Endodermal cell (in vitro differentiated cells): ENCODE measurements around the gene CLIP2. TPM values are rescaled to one million over a fixed set of nuclear protein-coding genes. Genes with fewer than 3 reads are reported as not detected.
"Not testable (repeated sequence)": the region's sequence is repeated elsewhere in the genome, so short reads cannot be mapped to it uniquely, and the experiment has no call there.

ENCODE experiments used
- DNase-seq: peaks from one replicate; pipeline ENCODE4 v3.0.0-alpha.2; 2017
- H3K27ac ChIP-seq: 2 replicates; pipeline ENCODE4 v1.5.1; 2013; ENCODE audit warnings: mild to moderate bottlenecking, low read depth, low read length, moderate library complexity
- H3K27me3 ChIP-seq: 2 replicates; pipeline ENCODE4 v1.6.1; 2013; ENCODE audit warnings: mild to moderate bottlenecking, low read length, moderate library complexity; ENCODE audit not compliant: insufficient read depth, control insufficient read depth, poor library complexity, severe bottlenecking
- H3K36me3 ChIP-seq: 2 replicates; pipeline ENCODE4 v1.7.0; 2013; ENCODE audit warnings: mild to moderate bottlenecking, low read length, moderate library complexity; ENCODE audit not compliant: control insufficient read depth, insufficient read depth
- H3K4me1 ChIP-seq: one replicate; pipeline ENCODE4 v1.7.0; 2013; ENCODE audit warnings: low read length; ENCODE audit not compliant: control insufficient read depth, insufficient read depth
- H3K4me3 ChIP-seq: 2 replicates; pipeline ENCODE4 v1.5.1; 2013; ENCODE audit warnings: mild to moderate bottlenecking, low read length, moderate library complexity
- H3K9ac ChIP-seq: 2 replicates; pipeline ENCODE4 v1.6.1; 2013; ENCODE audit warnings: mild to moderate bottlenecking, low read length, moderate library complexity; ENCODE audit not compliant: poor library complexity, severe bottlenecking; ENCODE audit errors: extremely low read depth
- H3K9me3 ChIP-seq: 2 replicates; pipeline ENCODE4 v1.6.1; 2013; ENCODE audit warnings: mild to moderate bottlenecking, low read length, moderate library complexity; ENCODE audit not compliant: control insufficient read depth
- H3K27ac Mint-ChIP-seq: 2 replicates; pipeline ENCODE4 v1.8.0; 2020; ENCODE audit warnings: mixed read lengths
- H3K27me3 Mint-ChIP-seq: 2 replicates; pipeline ENCODE4 v1.8.0; 2021; ENCODE audit warnings: mild to moderate bottlenecking, mixed read lengths; ENCODE audit not compliant: insufficient read depth
- H3K36me3 Mint-ChIP-seq: 2 replicates; pipeline ENCODE4 v1.8.0; 2020; ENCODE audit warnings: low read depth, mixed read lengths
- H3K4me1 Mint-ChIP-seq: 2 replicates; pipeline ENCODE4 v1.8.0; 2020; ENCODE audit warnings: mixed read lengths
- H3K4me3 Mint-ChIP-seq: 2 replicates; pipeline ENCODE4 v1.8.0; 2020; ENCODE audit warnings: mild to moderate bottlenecking, moderate library complexity, mixed read lengths
- H3K9me3 Mint-ChIP-seq: 2 replicates; pipeline ENCODE4 v1.8.0; 2020; ENCODE audit warnings: mild to moderate bottlenecking, mixed read lengths
- CTCF ChIP-seq: fragments of 200-600 bp; sonication (generic); conservative IDR thresholded peaks from 2 replicates; pipeline ENCODE4 v1.5.0; 2021; ENCODE audit warnings: antibody characterized with exemption, mild to moderate bottlenecking
- WGBS, 2 experiments: methylation state at CpG; one replicate each; pipeline versions ENCODE4 v1.1.5 to v1.1.7; 2013; ENCODE audit warnings: missing lambda C conversion rate in 2 of 2, mixed read lengths in 1 of 2; ENCODE audit not compliant: insufficient coverage in 1 of 2, insufficient read length in 1 of 2; 5-methylcytosine and 5-hydroxymethylcytosine counted together
- total RNA-seq, 2 donors: library from RNA; stranded (reverse); fragmentation: NEBNext Ultra II Directional in 1 of 2; extraction: Animal tissue kit (Norgen Biotek cat#: 25700) in 1 of 2; gene quantifications; 2 replicates in 1 of 2; 3 replicates in 1 of 2; pipeline ENCODE4 v1.2.1, GENCODE V29; 2021

The CLIP2 gene
- total RNA-seq, 2 donors from 2014 or later, result 44.3 to 57.2 TPM

- H3K27me3 ChIP-seq, result no peaks in the 10 kb centered on the region
- Mint-ChIP-seq H3K4me1 (no peaks in the 10 kb centered on the region), H3K27ac (no peak overlapping the region), H3K9me3 (no peaks in the 10 kb centered on the region), H3K27me3 (no peaks in the 10 kb centered on the region), H3K36me3 (peaks cover 5% of the 10 kb centered on the region), H3K4me3 (no peak overlapping the region)
- WGBS, 2 experiments, result 86 to 96% methylated on average over 2 of the region's 2 CpGs
- no peak overlapping the region for H3K4me3 ChIP-seq
- no peaks in the 10 kb centered on the region for H3K9me3 ChIP-seq
- no peaks in the 10 kb centered on the region for H3K4me1 ChIP-seq
- no peak for TF ChIP-seq CTCF
- no peak overlapping the region for H3K9ac ChIP-seq
- DNase-seq, result peak; percentile 31
- no peak overlapping the region for H3K27ac ChIP-seq
- H3K36me3 ChIP-seq, result no peaks in the 10 kb centered on the region
These were observed 121.6 kb downstream of the CLIP2 start for GRCh38 chr7:74410772-74411171.

GRCh38 chr7:74411571-74411970, 122.4 kb downstream of the CLIP2 start:
- not testable (repeated sequence) for H3K9me3 ChIP-seq, H3K36me3 Mint-ChIP-seq, H3K36me3 ChIP-seq, H3K27me3 ChIP-seq, H3K27ac Mint-ChIP-seq, H3K9ac ChIP-seq, H3K4me3 Mint-ChIP-seq, H3K4me1 Mint-ChIP-seq, H3K4me3 ChIP-seq, H3K9me3 Mint-ChIP-seq, H3K27me3 Mint-ChIP-seq, H3K4me1 ChIP-seq, H3K27ac ChIP-seq
- peak; percentile 20 for DNase-seq
- 92 to 94% methylated on average over 4 to 5 of the region's 5 CpGs for WGBS, 2 experiments

GRCh38 chr7:74412056-74412455, 122.8 kb downstream of the CLIP2 start:
- Histone ChIP-seq H3K4me3 (no peak overlapping the region), H3K36me3 (no peaks in the 10 kb centered on the region), H3K27me3 (no peaks in the 10 kb centered on the region), H3K27ac (no peak overlapping the region), H3K9ac (no peak overlapping the region), H3K4me1 (no peaks in the 10 kb centered on the region), H3K9me3 (no peaks in the 10 kb centered on the region)
- Mint-ChIP-seq H3K36me3 (peaks cover 2% of the 10 kb centered on the region), H3K4me3 (no peak overlapping the region), H3K4me1 (no peaks in the 10 kb centered on the region), H3K27me3 (no peaks in the 10 kb centered on the region), H3K27ac (no peak overlapping the region), H3K9me3 (no peaks in the 10 kb centered on the region)
- TF ChIP-seq CTCF, result no peak
- DNase-seq, result peak; percentile 23
- WGBS, 2 experiments, result 80 to 90% methylated on average over 2 to 4 of the region's 4 CpGs

GRCh38 chr7:74412603-74413002, 123.4 kb downstream of the CLIP2 start:
- H3K9ac ChIP-seq, result no peak overlapping the region
- Mint-ChIP-seq H3K9me3 (no peaks in the 10 kb centered on the region), H3K4me3 (no peak overlapping the region), H3K27ac (no peak overlapping the region), H3K27me3 (no peaks in the 10 kb centered on the region), H3K4me1 (no peaks in the 10 kb centered on the region), H3K36me3 (no peaks in the 10 kb centered on the region)
- TF ChIP-seq CTCF, result no peak
- no peaks in the 10 kb centered on the region for H3K9me3 ChIP-seq
- DNase-seq, result peak; percentile 24
- WGBS, 2 experiments, result 89 to 96% methylated on average over 1 to 3 of the region's 3 CpGs
- no peaks in the 10 kb centered on the region for H3K36me3 ChIP-seq
- H3K4me3 ChIP-seq, result no peak overlapping the region
- H3K27ac ChIP-seq, result no peak overlapping the region
- H3K4me1 ChIP-seq, result no peaks in the 10 kb centered on the region
- H3K27me3 ChIP-seq, result no peaks in the 10 kb centered on the region

- H3K27me3 Mint-ChIP-seq, H3K27me3 ChIP-seq, H3K9ac ChIP-seq, H3K36me3 ChIP-seq, H3K27ac Mint-ChIP-seq, H3K36me3 Mint-ChIP-seq, H3K9me3 Mint-ChIP-seq, H3K9me3 ChIP-seq, H3K27ac ChIP-seq, DNase-seq, H3K4me1 ChIP-seq, H3K4me3 Mint-ChIP-seq, H3K4me3 ChIP-seq, H3K4me1 Mint-ChIP-seq: not testable (repeated sequence)
- WGBS, 2 experiments, result 93% methylated on average over 6 of the region's 7 CpGs; no CpG with 5 or more reads in 1 of the 2 experiments
These were observed 125.6 kb downstream of the CLIP2 start for GRCh38 chr7:74414595-74415333.
